ENCODE results near the gene KCNMB4. TPM values are rescaled to one million over a fixed set of nuclear protein-coding genes. Genes with fewer than 3 reads are reported as not detected.
"Not testable (repeated sequence)": the region's sequence is repeated elsewhere in the genome, so short reads cannot be mapped to it uniquely, and the experiment has no call there.

KCNMB4 gene
- total and polyA plus RNA-seq, 4 experiments from 2014 or later: 0.34 to 1.1 (median 0.58) TPM

DNA sequence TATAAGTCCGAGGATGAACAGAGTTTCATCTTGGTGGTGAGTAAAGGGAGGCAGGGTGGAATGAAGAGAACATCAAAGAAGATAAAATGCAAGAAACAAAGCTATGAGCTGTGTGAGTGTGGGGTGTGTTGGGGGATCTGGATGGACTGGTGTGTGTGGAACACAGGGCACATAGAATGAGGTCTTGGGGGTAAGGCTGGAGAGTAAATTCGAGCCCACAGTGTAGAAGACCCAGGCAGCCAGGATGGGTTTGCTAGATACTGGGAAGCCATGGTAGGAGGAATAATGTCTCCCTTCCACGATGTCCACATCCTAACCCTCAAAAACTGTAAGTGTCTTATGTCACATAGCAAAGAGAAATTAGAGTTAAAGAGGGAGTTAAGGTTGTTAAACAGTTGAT, 6.8 kb downstream of the KCNMB4 start:
- Histone ChIP-seq H3K4me3 (ENCODE audit: low read length in 2 of 2) (no peak overlapping the region), H3K36me3 (ENCODE audit: insufficient read depth, low read length) (no peaks in the 10 kb centered on the region), H3K9me3 (ENCODE audit: control insufficient read depth in 1 of 2, low read length in 2 of 2) (no peaks in the 10 kb centered on the region), H3K4me1 (ENCODE audit: insufficient read depth, low read length) (no peaks in the 10 kb centered on the region), H3K27me3 (ENCODE audit: insufficient read depth, low read length) (no peaks in the 10 kb centered on the region), H3K27ac (ENCODE audit: low read depth, low read length) (no peak overlapping the region)
- ChIA-PET POLR2A (ENCODE audit: partially characterized antibody) (no interaction called here), CTCF (ENCODE audit: partially characterized antibody) (no interaction called here)
- Mint-ChIP-seq H3K4me3 (no peak overlapping the region), H3K36me3 (peaks cover 0 to 3% of the 10 kb centered on the region in 2 donors), H3K27me3 (no peaks in the 10 kb centered on the region), H3K27ac (no peak overlapping the region), H3K4me1 (peaks cover 0 to under 1% (median under 1%) of the 10 kb centered on the region in 4 donors), H3K9me3 (no peaks in the 10 kb centered on the region)
- DNase-seq: no peak
- intact Hi-C loops (cut with micrococcal nuclease): no loop called here

DNA sequence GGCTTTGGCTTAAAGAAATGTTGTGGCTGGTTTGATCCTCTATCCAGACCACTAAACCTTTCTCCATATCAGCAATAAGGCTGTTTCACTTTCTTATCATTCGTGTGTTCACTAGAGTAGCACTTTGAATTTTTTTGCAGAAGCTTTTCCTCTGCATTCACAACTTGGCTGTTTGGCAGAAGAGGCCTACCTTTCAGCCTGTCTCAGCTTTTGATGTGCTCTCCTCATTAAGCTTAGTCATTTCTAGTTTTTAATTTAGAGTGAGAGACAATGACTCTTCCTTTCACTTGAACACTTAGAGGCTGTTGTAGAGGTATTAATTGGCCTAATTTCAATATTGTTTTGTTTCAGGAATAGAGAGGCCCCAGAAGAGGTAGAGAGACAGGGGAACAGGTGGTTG, 13.8 kb downstream of the KCNMB4 start:
- H3K36me3 Mint-ChIP-seq: no peaks in the 10 kb centered on the region
- Histone ChIP-seq H3K4me3 (ENCODE audit: low read length in 2 of 2) (no peak overlapping the region), H3K9me3 (ENCODE audit: control insufficient read depth in 1 of 2, low read length in 2 of 2) (no peaks in the 10 kb centered on the region), H3K27me3 (ENCODE audit: insufficient read depth, low read length) (no peaks in the 10 kb centered on the region), H3K36me3 (ENCODE audit: insufficient read depth, low read length) (no peaks in the 10 kb centered on the region), H3K4me1 (ENCODE audit: insufficient read depth, low read length) (no peaks in the 10 kb centered on the region), H3K27ac (ENCODE audit: low read depth, low read length) (no peak overlapping the region)
- H3K27ac Mint-ChIP-seq: no peak overlapping the region
- intact Hi-C loops (cut with micrococcal nuclease): no loop called here
- H3K4me3 Mint-ChIP-seq: no peak overlapping the region
- ChIA-PET POLR2A (ENCODE audit: partially characterized antibody) (no interaction called here), CTCF (ENCODE audit: partially characterized antibody) (no interaction called here)
- DNase-seq: no peak
- peaks cover 0 to 1% (median 0%) of the 10 kb centered on the region in 4 donors for H3K4me1 Mint-ChIP-seq
- H3K9me3 Mint-ChIP-seq: peaks cover 0 to 4% (median 0%) of the 10 kb centered on the region in 8 donors
- H3K27me3 Mint-ChIP-seq: no peaks in the 10 kb centered on the region

- Histone ChIP-seq H3K4me1 (ENCODE audit: insufficient read depth, low read length) (no peaks in the 10 kb centered on the region), H3K27me3 (ENCODE audit: insufficient read depth, low read length) (no peaks in the 10 kb centered on the region), H3K4me3 (ENCODE audit: low read length in 2 of 2) (no peak overlapping the region), H3K36me3 (ENCODE audit: insufficient read depth, low read length) (no peaks in the 10 kb centered on the region), H3K27ac (ENCODE audit: low read depth, low read length) (no peak overlapping the region), H3K9me3 (ENCODE audit: control insufficient read depth in 1 of 2, low read length in 2 of 2) (no peaks in the 10 kb centered on the region)
- no peak for DNase-seq
- no peaks in the 10 kb centered on the region for H3K36me3 Mint-ChIP-seq
- no peak overlapping the region for H3K4me3 Mint-ChIP-seq
- H3K4me1 Mint-ChIP-seq: peaks cover 0 to 1% (median 0%) of the 10 kb centered on the region in 4 donors
- CTCF ChIA-PET (ENCODE audit: partially characterized antibody): no interaction called here
- no peaks in the 10 kb centered on the region for H3K27me3 Mint-ChIP-seq
- H3K9me3 Mint-ChIP-seq: peaks cover 0 to 2% (median 0%) of the 10 kb centered on the region in 8 donors
- no peak overlapping the region for H3K27ac Mint-ChIP-seq
- intact Hi-C loops (cut with micrococcal nuclease): no loop called here
- POLR2A ChIA-PET (ENCODE audit: partially characterized antibody): no interaction called here
These were observed 17.4 kb downstream of the KCNMB4 start for GRCh38 chr12:70383484-70383883.

DNA sequence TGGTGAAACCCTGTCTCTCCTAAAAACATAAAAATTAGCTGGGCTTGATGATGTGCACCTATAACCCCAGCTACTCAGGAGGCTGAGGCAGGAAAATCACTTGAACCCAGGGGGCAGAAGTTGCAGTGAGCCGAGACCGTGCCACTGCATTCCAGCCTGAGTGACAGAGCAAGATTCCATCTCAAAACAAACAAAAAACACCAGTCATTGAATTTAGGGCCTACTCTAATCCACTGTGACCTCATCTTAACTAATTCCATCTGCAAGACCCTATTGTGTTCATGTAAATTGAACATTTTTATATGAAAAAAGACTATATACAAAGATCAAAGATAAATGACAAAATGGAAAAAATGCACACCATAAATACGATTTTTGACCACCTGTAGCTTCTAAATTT, 17.8 kb downstream of the KCNMB4 start:
- peaks cover 0 to 1% (median 0%) of the 10 kb centered on the region in 4 donors for H3K4me1 Mint-ChIP-seq
- POLR2A ChIA-PET (ENCODE audit: partially characterized antibody): no interaction called here
- CTCF ChIA-PET (ENCODE audit: partially characterized antibody): no interaction called here
- no peaks in the 10 kb centered on the region for H3K36me3 ChIP-seq (ENCODE audit: insufficient read depth, low read length)
- no peaks in the 10 kb centered on the region for H3K4me1 ChIP-seq (ENCODE audit: insufficient read depth, low read length)
- DNase-seq: no peak
- intact Hi-C loops (cut with micrococcal nuclease): no loop called here
- no peaks in the 10 kb centered on the region for H3K27me3 ChIP-seq (ENCODE audit: insufficient read depth, low read length)
- no peak overlapping the region for H3K27ac Mint-ChIP-seq
- H3K9me3 ChIP-seq (ENCODE audit: control insufficient read depth in 1 of 2, low read length in 2 of 2): no peaks in the 10 kb centered on the region
- H3K4me3 ChIP-seq (ENCODE audit: low read length in 2 of 2): no peak overlapping the region
- H3K9me3 Mint-ChIP-seq: peaks cover 0 to 2% (median 0%) of the 10 kb centered on the region in 8 donors
- no peak overlapping the region for H3K27ac ChIP-seq (ENCODE audit: low read depth, low read length)
- no peaks in the 10 kb centered on the region for H3K36me3 Mint-ChIP-seq
- H3K27me3 Mint-ChIP-seq: no peaks in the 10 kb centered on the region
- H3K4me3 Mint-ChIP-seq: no peak overlapping the region

- ChIA-PET CTCF (ENCODE audit: partially characterized antibody) (no interaction called here), POLR2A (ENCODE audit: partially characterized antibody) (no interaction called here)
These were observed 20.7 kb downstream of the KCNMB4 start for GRCh38 chr12:70386771-70387170.

GRCh38 chr12:70389678-70390077, 23.6 kb downstream of the KCNMB4 start:
- H3K9me3 Mint-ChIP-seq: peaks cover 0 to 6% (median 2%) of the 10 kb centered on the region in 8 donors
- H3K4me3 Mint-ChIP-seq: no peak overlapping the region
- Histone ChIP-seq H3K27ac (ENCODE audit: low read depth, low read length) (no peak overlapping the region), H3K27me3 (ENCODE audit: insufficient read depth, low read length) (no peaks in the 10 kb centered on the region), H3K4me3 (ENCODE audit: low read length in 2 of 2) (no peak overlapping the region), H3K36me3 (ENCODE audit: insufficient read depth, low read length) (no peaks in the 10 kb centered on the region), H3K4me1 (ENCODE audit: insufficient read depth, low read length) (no peaks in the 10 kb centered on the region), H3K9me3 (ENCODE audit: control insufficient read depth in 1 of 2, low read length in 2 of 2) (no peaks in the 10 kb centered on the region)
- peaks cover 0 to 4% of the 10 kb centered on the region in 2 donors for H3K36me3 Mint-ChIP-seq
- CTCF ChIA-PET (ENCODE audit: partially characterized antibody): no interaction called here
- H3K27me3 Mint-ChIP-seq: no peaks in the 10 kb centered on the region
- H3K27ac Mint-ChIP-seq: no peak overlapping the region
- POLR2A ChIA-PET (ENCODE audit: partially characterized antibody): no interaction called here
- H3K4me1 Mint-ChIP-seq: no peaks in the 10 kb centered on the region
- intact Hi-C loops (cut with micrococcal nuclease): no loop called here
- no peak for DNase-seq

More at GRCh38 chr12:70386771-70387170, 20.7 kb downstream of the KCNMB4 start:
- H3K27ac Mint-ChIP-seq: no peak overlapping the region
- Histone ChIP-seq H3K27ac (ENCODE audit: low read depth, low read length) (no peak overlapping the region), H3K4me1 (ENCODE audit: insufficient read depth, low read length) (no peaks in the 10 kb centered on the region), H3K27me3 (ENCODE audit: insufficient read depth, low read length) (no peaks in the 10 kb centered on the region), H3K36me3 (ENCODE audit: insufficient read depth, low read length) (no peaks in the 10 kb centered on the region), H3K4me3 (ENCODE audit: low read length in 2 of 2) (no peak overlapping the region), H3K9me3 (ENCODE audit: control insufficient read depth in 1 of 2, low read length in 2 of 2) (no peaks in the 10 kb centered on the region)
- no peak overlapping the region for H3K4me3 Mint-ChIP-seq
- H3K27me3 Mint-ChIP-seq: no peaks in the 10 kb centered on the region
- H3K4me1 Mint-ChIP-seq: no peaks in the 10 kb centered on the region
- intact Hi-C loops (cut with micrococcal nuclease): no loop called here
- peaks cover 0 to 6% (median 2%) of the 10 kb centered on the region in 8 donors for H3K9me3 Mint-ChIP-seq
- H3K36me3 Mint-ChIP-seq: peaks cover 0 to 4% of the 10 kb centered on the region in 2 donors
- DNase-seq: no peak

DNA sequence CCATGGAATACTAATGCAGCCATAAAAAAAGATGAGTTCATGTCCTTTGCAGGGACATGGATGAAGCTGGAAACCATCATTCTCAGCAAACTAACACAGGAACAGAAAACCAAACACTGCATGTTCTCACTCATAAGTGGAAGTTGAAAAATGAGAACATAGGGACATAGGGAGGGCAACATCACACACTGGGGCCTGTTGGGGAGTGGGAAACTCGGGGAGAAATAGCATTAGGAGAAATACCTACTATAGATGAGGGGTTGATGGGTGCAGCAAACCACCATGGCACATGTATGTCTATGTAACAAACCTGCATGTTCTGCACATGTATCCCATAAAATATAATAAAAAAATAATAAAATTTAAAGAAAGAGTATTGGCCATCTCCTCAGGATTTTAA, 26.5 kb downstream of the KCNMB4 start:
- POLR2A ChIA-PET (ENCODE audit: partially characterized antibody); H3K27me3 ChIP-seq (ENCODE audit: insufficient read depth, low read length); H3K4me3 Mint-ChIP-seq; H3K4me1 ChIP-seq (ENCODE audit: insufficient read depth, low read length); H3K4me3 ChIP-seq (ENCODE audit: low read length in 2 of 2); H3K36me3 Mint-ChIP-seq; H3K27ac Mint-ChIP-seq; DNase-seq; H3K27me3 Mint-ChIP-seq; CTCF ChIA-PET (ENCODE audit: partially characterized antibody); intact Hi-C loops (cut with micrococcal nuclease); H3K4me1 Mint-ChIP-seq; H3K9me3 Mint-ChIP-seq; H3K36me3 ChIP-seq (ENCODE audit: insufficient read depth, low read length); H3K27ac ChIP-seq (ENCODE audit: low read depth, low read length); H3K9me3 ChIP-seq (ENCODE audit: control insufficient read depth in 1 of 2, low read length in 2 of 2): not testable (repeated sequence)
